ENCODE measurements around the gene NLRC5. TPM values are rescaled to one million over a fixed set of nuclear protein-coding genes. Genes with fewer than 3 reads are reported as not detected.

Gene NLRC5
- total RNA-seq, 4 donors from 2014 or later, result 32.4 to 57.9 (median 37.1) TPM

DNA sequence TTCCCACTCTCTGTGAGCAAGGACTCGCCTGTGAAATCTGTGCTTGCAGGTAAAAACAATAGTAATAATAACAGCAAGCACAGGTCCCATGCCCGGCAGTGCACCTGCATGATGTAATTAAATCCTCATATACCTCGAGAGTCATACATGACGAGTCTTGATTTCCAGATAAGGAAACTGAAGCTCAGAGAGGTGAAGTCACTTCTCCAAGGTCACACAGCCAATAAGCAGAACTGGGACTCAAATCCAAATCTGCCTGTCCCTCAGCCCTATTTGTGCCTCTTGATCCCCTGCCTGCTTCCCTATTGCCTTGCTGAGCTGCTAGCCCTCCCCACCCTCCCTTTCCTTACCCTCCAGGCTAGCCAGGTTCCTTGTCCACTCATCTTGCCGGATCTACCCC, 65.0 kb downstream of the NLRC5 start:
- Histone ChIP-seq H3K27me3 (no peaks in the 10 kb centered on the region), H3K9me3 (no peaks in the 10 kb centered on the region), H3K4me3 (no peak overlapping the region), H3K27ac (no peak overlapping the region), H3K36me3 (peaks cover 0 to 82% (median 0%) of the 10 kb centered on the region in 3 donors), H3K4me1 (no peaks in the 10 kb centered on the region)
- DNase-seq (ENCODE audit: low spot score in 2 of 2), result no peak
- 86 to 88% methylated on average over 5 of the region's 5 CpGs for WGBS, 2 donors
- TF ChIP-seq CTCF (IDR thresholded peaks at IDR 0.05) (no peak), EP300 (IDR thresholded peaks at IDR 0.05) (no peak), POLR2A (IDR thresholded peaks at IDR 0.05) (no peak)

- Histone ChIP-seq H3K27ac (no peak overlapping the region), H3K27me3 (no peaks in the 10 kb centered on the region), H3K36me3 (peaks cover 0 to 83% (median 0%) of the 10 kb centered on the region in 3 donors), H3K4me3 (no peak overlapping the region), H3K4me1 (no peaks in the 10 kb centered on the region), H3K9me3 (no peaks in the 10 kb centered on the region)
- 62 to 69% methylated on average over 7 of the region's 7 CpGs for WGBS, 2 donors
- no peak for TF ChIP-seq POLR2A (IDR thresholded peaks at IDR 0.05)
- TF ChIP-seq CTCF (IDR thresholded peaks at IDR 0.05), result no peak
- TF ChIP-seq EP300 (IDR thresholded peaks at IDR 0.05), result no peak
- DNase-seq (ENCODE audit: low spot score in 2 of 2), result no peak
Measured at GRCh38 chr16:57054771-57055170, 65.4 kb downstream of the NLRC5 start.

DNA sequence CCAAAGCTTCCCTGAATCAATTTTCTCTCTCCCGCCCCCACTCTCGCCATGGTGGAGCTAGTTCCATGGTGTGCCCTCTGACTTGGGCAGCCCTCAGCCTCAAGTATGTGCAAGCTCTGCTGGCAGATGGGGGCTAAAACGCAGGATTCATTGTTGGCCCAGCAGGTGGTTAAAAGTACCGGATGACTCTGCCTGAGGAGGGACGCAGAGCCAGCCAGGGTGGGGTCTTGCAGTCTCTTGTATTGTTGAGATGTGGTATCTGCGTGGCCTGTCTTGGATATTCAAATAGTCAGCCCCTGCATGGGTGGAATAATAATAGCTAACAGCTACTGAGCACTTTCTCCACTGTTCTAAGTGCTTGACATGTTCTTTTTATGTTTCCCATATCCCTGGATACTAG, 66.3 kb downstream of the NLRC5 start:
- TF ChIP-seq CTCF (IDR thresholded peaks at IDR 0.05) (no peak), EP300 (IDR thresholded peaks at IDR 0.05) (no peak), POLR2A (IDR thresholded peaks at IDR 0.05) (no peak)

DNA sequence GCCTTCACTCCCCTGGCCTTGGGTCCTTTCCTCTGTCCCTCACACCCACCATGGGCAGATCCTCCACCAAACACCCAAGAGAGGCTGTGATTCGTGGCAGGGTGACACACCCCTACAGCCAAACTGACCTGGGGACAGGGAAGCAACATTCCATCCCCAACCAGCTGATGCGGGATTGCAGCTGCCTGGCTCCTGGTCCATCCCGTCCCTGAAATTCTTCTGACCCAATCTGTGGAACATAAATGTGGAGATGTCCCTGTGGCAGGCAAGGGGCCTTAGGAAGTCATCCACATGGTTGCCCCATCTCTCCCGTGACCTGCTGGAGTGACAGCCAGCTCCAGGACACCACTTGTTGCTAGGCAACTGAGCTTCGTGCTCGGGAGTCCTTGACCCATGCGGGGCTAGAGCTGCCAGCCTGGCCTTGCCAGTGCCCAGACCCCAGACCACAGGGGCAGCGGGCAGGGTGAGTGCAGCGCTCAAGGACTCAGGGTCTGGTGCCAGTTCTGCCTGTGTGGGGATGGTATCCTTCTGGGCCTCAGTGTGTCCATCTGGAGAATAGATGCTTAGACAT, 69.0 kb downstream of the NLRC5 start:
- H3K27me3 ChIP-seq, result no peaks in the 10 kb centered on the region
- H3K36me3 ChIP-seq, result peaks cover 0 to 58% (median 0%) of the 10 kb centered on the region in 3 donors
- peaks cover 0 to 22% (median 10%) of the 10 kb centered on the region in 4 donors for H3K4me1 ChIP-seq
- no peak for DNase-seq (ENCODE audit: low spot score in 2 of 2)
- TF ChIP-seq POLR2A (IDR thresholded peaks at IDR 0.05) (no peak), EP300 (IDR thresholded peaks at IDR 0.05) (no peak), CTCF (IDR thresholded peaks at IDR 0.05) (no peak)
- H3K9me3 ChIP-seq, result no peaks in the 10 kb centered on the region
- no peak overlapping the region for H3K4me3 ChIP-seq
- 66 to 76% methylated on average over 7 to 8 of the region's 9 CpGs for WGBS, 2 donors
- no peak overlapping the region for H3K27ac ChIP-seq

More for the DNA sequence above, 66.3 kb downstream of the NLRC5 start:
- DNase-seq (ENCODE audit: low spot score in 2 of 2), result no peak
- H3K4me1 ChIP-seq, result peaks cover 0 to 3% (median 1%) of the 10 kb centered on the region in 4 donors
- WGBS, 2 donors, result 73 to 79% methylated on average over 6 of the region's 6 CpGs
- H3K27ac ChIP-seq, result no peak overlapping the region
- no peaks in the 10 kb centered on the region for H3K9me3 ChIP-seq
- no peak overlapping the region for H3K4me3 ChIP-seq
- H3K27me3 ChIP-seq, result no peaks in the 10 kb centered on the region
- H3K36me3 ChIP-seq, result peaks cover 0 to 74% (median 0%) of the 10 kb centered on the region in 3 donors

GRCh38 chr16:57060323-57061083, 71.1 kb downstream of the NLRC5 start:
- no peak for DNase-seq (ENCODE audit: low spot score in 2 of 2)

More at GRCh38 chr16:57060323-57061083, 71.1 kb downstream of the NLRC5 start:
- WGBS, 2 donors, result 61 to 65% methylated on average over 9 of the region's 9 CpGs
- Histone ChIP-seq H3K36me3 (peaks cover 0 to 41% (median 0%) of the 10 kb centered on the region in 3 donors), H3K4me1 (peaks cover 0 to 22% (median 10%) of the 10 kb centered on the region in 4 donors), H3K27ac (peak overlapping the region; percentile 64 to 91 (median 82)), H3K9me3 (no peaks in the 10 kb centered on the region), H3K4me3 (no peak overlapping the region), H3K27me3 (no peaks in the 10 kb centered on the region)
- no peak for TF ChIP-seq EP300 (IDR thresholded peaks at IDR 0.05)
- TF ChIP-seq CTCF (IDR thresholded peaks at IDR 0.05), result no peak
- no peak for TF ChIP-seq POLR2A (IDR thresholded peaks at IDR 0.05)

Data from tibial nerve (tissue), 4 donors.